AG04449 (cell line): ENCODE data around the gene BTBD7.

Source experiments
- CTCF ChIA-PET: fragments of 350-600 bp; formaldehyde crosslinking; extraction: SDS; loops from one replicate; lab custom pipeline; 2021; ENCODE audit warnings: antibody characterized with exemption; lab: Yijun Ruan, JAX
- POLR2A ChIA-PET: fragments of 400-600, 350-600 bp; formaldehyde crosslinking; extraction: SDS; loops from one replicate; lab custom pipeline; 2020; ENCODE audit warnings: antibody characterized with exemption, inconsistent platforms; lab: Yijun Ruan, JAX
- DNase-seq: peaks from one replicate; pipeline ENCODE4 v3.0.0-alpha.2; 2010; ENCODE audit warnings: low read depth, low spot score
- H3K4me3 ChIP-seq: 2 replicates; pipeline ENCODE4 v1.5.1; 2011; ENCODE audit warnings: low read depth, mild to moderate bottlenecking, control low read depth, low read length
- TF ChIP-seq, protein P1 (sequence below): IDR thresholded peaks from one replicate; pipeline ENCODE4 v1.5.1; 2011; ENCODE audit warnings: mild to moderate bottlenecking, moderate library complexity, low read length, control low read depth, inconsistent platforms; ENCODE audit not compliant: insufficient read depth; ENCODE audit errors: missing control alignments

BTBD7 gene

DNA sequence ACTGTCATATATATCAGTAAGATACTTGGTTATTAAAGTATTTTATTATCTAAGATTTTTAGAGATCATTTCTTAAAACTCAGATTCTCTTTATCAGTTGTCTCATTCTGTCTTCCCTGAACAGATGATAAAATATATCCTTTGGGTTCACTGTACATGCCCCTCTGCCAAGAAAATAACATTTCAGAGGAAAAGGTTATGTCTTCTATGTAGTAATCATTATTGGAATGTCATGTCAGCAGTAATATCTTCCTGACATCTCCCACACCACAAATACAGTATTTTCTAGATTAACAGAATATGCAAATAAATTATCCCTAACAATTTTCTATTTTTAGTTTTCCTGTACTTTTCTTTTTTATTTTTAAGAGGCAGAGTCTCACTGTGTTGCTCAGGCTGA lies 26.0 kb downstream of the BTBD7 start:
- H3K4me3 ChIP-seq = no peak overlapping the region
- CTCF ChIA-PET = no interaction called here
- DNase-seq = no peak
- TF ChIP-seq, protein P1, sequence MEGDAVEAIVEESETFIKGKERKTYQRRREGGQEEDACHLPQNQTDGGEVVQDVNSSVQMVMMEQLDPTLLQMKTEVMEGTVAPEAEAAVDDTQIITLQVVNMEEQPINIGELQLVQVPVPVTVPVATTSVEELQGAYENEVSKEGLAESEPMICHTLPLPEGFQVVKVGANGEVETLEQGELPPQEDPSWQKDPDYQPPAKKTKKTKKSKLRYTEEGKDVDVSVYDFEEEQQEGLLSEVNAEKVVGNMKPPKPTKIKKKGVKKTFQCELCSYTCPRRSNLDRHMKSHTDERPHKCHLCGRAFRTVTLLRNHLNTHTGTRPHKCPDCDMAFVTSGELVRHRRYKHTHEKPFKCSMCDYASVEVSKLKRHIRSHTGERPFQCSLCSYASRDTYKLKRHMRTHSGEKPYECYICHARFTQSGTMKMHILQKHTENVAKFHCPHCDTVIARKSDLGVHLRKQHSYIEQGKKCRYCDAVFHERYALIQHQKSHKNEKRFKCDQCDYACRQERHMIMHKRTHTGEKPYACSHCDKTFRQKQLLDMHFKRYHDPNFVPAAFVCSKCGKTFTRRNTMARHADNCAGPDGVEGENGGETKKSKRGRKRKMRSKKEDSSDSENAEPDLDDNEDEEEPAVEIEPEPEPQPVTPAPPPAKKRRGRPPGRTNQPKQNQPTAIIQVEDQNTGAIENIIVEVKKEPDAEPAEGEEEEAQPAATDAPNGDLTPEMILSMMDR = no peak
- POLR2A ChIA-PET = no interaction called here

DNA sequence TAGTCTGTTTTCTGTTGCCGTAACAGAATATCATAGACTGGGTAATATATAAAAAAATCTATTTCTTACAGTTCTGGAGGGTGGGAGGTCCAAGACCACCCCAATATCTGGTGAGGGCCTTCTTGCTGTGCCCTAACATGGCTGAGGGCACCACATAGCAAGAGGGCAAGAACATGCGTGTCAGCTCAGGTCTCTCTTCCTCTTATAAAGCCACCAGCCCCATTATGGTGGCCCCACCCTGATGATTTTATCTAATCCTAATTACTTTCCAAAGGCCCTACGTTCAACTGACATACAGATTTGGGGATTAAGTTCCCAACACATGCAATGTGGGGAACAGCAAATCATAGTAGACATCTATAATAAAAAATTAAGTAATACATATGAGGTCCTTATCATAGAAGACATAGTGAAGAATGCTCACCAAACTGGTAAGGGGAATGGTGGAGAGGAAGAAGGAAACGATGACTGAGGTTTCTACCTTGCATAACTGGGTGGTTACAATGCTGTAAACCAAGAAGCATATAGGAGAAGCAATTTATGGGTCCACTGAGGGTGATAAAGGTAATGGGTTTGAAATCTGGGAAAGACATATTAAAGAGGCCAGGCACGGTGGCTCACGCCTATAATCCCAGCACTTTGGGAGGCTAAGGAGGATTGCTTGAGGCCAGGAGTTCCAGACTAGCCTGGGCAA lies 27.0 kb downstream of the BTBD7 start:
- ChIA-PET POLR2A (no interaction called here), CTCF (interaction anchor here (1.2 kb wide), 1 partner anchor 10 kb away, joined by 3 read pairs; no protein-coding TSS in a partner anchor)
- no peak overlapping the region for H3K4me3 ChIP-seq
- no peak for DNase-seq
- TF ChIP-seq, protein P1 = no peak

DNA sequence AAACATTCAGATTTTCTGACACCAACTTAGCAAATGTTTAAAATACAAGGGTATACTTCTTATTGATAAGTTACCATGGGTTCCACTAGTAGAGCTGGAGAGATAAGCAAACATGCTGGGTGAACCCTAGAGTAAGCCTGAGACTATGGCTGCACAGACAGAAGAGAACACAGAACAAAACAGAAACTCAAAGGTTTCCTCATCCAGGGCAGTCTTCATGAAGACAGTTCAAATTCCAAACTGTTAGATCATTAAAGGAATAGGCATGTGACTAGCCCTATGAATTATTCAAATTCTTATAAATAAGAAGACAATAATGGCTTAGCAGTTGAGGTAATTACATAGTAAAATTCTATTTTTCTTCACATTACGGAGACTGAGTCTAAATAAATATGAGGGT lies 28.1 kb downstream of the BTBD7 start:
- POLR2A ChIA-PET = no interaction called here
- DNase-seq = no peak
- CTCF ChIA-PET = interaction anchor here (1.2 kb wide), 1 partner anchor 9 kb away, joined by 3 read pairs; no protein-coding TSS in a partner anchor
- H3K4me3 ChIP-seq = no peak overlapping the region
- TF ChIP-seq, protein P1 = no peak

DNA sequence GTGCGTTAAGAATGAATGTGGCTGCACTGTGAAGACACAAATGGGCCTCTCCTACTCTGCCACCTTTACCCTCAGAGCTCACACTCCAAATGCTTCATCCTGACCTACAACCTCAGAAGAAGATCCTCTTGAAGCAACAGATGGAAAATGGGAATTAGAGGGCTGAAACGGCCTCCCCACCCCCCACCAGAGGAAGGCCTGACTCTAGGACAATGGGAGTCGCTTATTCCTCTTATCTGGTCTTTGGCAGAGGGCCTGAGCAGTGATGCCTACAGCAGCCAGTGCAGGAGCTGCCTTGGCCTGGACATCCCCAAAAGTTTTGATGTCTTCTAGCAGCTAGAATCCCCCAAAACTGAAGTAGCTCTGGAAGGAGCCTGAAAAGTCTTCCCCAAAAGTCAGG lies 29.2 kb downstream of the BTBD7 start:
- POLR2A ChIA-PET = no interaction called here
- DNase-seq = no peak
- H3K4me3 ChIP-seq = no peak overlapping the region
- CTCF ChIA-PET = no interaction called here
- TF ChIP-seq, protein P1 = no peak

DNA sequence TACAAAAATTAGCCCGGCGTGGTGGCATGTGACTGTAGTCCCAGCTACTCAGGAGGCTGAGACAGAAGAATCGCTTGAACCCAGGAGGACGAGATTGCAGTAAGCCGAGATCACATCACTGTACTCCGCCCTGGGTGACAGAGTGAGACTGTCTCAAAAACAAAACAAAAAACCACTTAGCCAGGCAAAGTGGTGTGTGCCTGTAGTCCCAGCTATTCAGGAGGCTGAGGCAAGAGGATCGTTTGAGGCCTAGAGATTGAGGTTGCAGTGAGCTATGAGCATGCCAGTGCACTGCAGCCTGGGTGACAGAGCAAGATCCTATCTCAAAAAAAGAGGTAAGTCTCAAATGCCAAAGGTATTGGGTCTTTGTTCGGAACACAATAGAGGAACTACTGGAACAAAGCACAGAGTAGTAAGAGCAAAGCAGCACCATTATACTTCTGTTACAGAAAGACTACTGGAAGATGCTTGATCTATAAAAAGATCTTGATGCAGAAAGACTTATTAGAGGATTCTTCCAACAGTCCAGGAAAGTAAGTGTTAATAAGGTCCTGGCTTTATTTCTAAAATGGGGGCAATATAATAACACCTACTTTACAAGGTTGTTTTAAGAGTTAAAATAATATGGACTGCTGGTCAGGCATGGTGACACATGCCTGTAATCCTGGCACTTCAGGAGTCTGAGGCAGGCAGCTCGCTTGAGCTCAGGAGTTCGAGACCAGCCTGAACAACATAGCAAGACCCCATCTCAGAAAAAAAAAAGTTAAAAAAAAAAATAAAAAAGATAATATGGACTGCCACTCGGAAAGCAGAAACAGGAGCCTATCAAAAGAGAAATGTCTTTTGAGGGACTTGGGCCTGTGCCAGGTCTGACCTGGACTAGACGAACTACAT lies 29.9 kb downstream of the BTBD7 start:
- TF ChIP-seq, protein P1 = no peak
- H3K4me3 ChIP-seq = no peak overlapping the region
- ChIA-PET CTCF (interaction anchor here (0.8 kb wide), 1 partner anchor 11 kb away, joined by 3 read pairs; no protein-coding TSS in a partner anchor), POLR2A (no interaction called here)
- no peak for DNase-seq
